ENCODE results near the gene PIGQ.
A peak's percentile ranks its signal among the peaks of the same experiment; 100 is the strongest.

The PIGQ gene

DNA sequence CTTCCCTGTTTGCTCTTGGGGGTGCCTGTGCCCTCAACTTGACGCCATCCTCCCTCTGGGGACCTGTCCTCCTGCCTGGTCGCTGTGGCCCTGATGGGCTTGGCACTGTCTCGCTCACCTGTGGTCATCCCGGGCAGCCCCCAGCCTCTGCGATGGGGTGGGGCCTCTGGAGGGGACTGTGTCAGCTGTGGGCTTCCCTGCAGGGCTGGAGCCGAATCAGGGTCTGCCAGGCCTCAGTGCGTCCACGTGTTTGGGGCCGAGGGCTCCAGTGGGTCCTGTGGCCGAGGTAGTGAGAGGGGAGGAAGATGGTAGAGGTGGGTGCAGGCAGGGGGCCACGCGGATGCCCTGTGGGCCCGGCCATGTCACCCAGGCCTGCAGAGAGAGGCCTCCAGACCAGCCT is 8.0 kb downstream of the PIGQ start:
- Histone ChIP-seq H3K79me2 (ENCODE audit: control insufficient read depth, insufficient read depth, low read length, poor library complexity) (no peaks in the 10 kb centered on the region), H2AFZ (ENCODE audit: insufficient read depth, low read length, poor library complexity) (no peak overlapping the region), H4K91ac (ENCODE audit: low read depth, low read length) (no peak overlapping the region), H3K27ac (ENCODE audit: low read depth, low read length) (no peak overlapping the region), H3K9me3 (ENCODE audit: insufficient read depth, low read depth, low read length) (peaks cover 13% of the 10 kb centered on the region), H3K18ac (ENCODE audit: low read length) (no peak overlapping the region), H3K4me2 (ENCODE audit: low read length) (no peak overlapping the region), H3K14ac (ENCODE audit: low read length) (no peak overlapping the region), H2AK5ac (ENCODE audit: low read length) (no peak overlapping the region), H3K4ac (ENCODE audit: low read depth, low read length) (no peak overlapping the region), H2BK12ac (ENCODE audit: low read length) (no peak overlapping the region), H3K79me1 (ENCODE audit: low read length) (no peaks in the 10 kb centered on the region), H4K12ac (ENCODE audit: low read depth, low read length) (no peak overlapping the region), H4K8ac (ENCODE audit: low read depth, low read length) (no peak overlapping the region), H3K9ac (ENCODE audit: low read length) (no peak overlapping the region), H3K23ac (ENCODE audit: low read length) (no peak overlapping the region), H3K4me3 (ENCODE audit: low read depth, low read length) (no peak overlapping the region), H2BK120ac (ENCODE audit: insufficient read depth, low read length, poor library complexity) (no peak overlapping the region), H3K4me1 (ENCODE audit: control insufficient read depth in 1 of 2, insufficient read depth in 2 of 2, low read length in 2 of 2) (no peaks in the 10 kb centered on the region), H2BK5ac (ENCODE audit: low read depth, low read length, poor library complexity) (no peak overlapping the region), H3K27me3 (ENCODE audit: insufficient read depth, low read length) (no peaks in the 10 kb centered on the region), H3K36me3 (ENCODE audit: control insufficient read depth in 1 of 2, insufficient read depth in 2 of 2, low read length in 2 of 2) (peaks cover 37 to 39% of the 10 kb centered on the region in 2 experiments)
- no CpG with 5 or more reads among the region's 13 CpGs for WGBS (ENCODE audit: extremely low coverage, insufficient coverage, insufficient read length)
- DNase-seq, result no peak

DNA sequence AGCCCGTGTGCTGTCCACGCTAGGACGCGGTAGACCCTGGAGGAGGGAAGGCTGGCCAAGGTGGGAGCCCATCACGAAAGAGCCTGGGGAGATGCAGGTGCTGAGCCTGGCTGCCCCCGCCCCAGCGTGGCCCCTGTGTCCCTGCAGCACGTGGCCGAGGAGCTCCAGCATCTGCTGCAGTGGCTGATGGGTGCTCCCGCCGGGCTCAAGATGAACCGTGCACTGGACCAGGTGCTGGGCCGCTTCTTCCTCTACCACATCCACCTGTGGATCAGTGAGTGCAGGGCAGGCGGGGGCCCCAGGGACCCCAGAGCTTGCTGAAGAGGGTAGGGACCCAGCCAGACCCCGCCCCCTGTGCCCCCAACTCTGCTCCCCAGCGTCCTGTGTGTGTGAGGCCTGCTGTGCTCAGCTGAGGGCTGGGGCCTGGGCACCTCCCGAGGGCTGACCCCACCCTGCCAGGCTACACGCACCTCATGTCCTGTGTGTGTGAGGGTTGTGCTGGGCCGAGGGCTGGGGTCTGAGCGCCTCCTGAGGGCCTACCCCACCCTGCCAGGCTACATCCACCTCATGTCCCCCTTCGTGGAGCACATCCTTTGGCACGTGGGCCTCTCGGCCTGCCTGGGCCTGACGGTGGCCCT is 8.6 kb downstream of the PIGQ start:
- no peaks in the 10 kb centered on the region for H3K79me1 ChIP-seq (ENCODE audit: low read length)
- peaks cover 40 to 44% of the 10 kb centered on the region in 2 experiments for H3K36me3 ChIP-seq (ENCODE audit: control insufficient read depth in 1 of 2, insufficient read depth in 2 of 2, low read length in 2 of 2)
- peak overlapping the region; percentile 25 for H3K4me2 ChIP-seq (ENCODE audit: low read length)
- no peak overlapping the region for H2BK120ac ChIP-seq (ENCODE audit: insufficient read depth, low read length, poor library complexity)
- no peak overlapping the region for H3K9ac ChIP-seq (ENCODE audit: low read length)
- H4K91ac ChIP-seq (ENCODE audit: low read depth, low read length), result no peak overlapping the region
- H3K4me3 ChIP-seq (ENCODE audit: low read depth, low read length), result no peak overlapping the region
- no peak overlapping the region for H2BK5ac ChIP-seq (ENCODE audit: low read depth, low read length, poor library complexity)
- H3K79me2 ChIP-seq (ENCODE audit: control insufficient read depth, insufficient read depth, low read length, poor library complexity), result no peaks in the 10 kb centered on the region
- WGBS (ENCODE audit: extremely low coverage, insufficient coverage, insufficient read length), result no CpG with 5 or more reads among the region's 24 CpGs
- H3K14ac ChIP-seq (ENCODE audit: low read length), result no peak overlapping the region
- no peak overlapping the region for H2BK12ac ChIP-seq (ENCODE audit: low read length)
- no peak overlapping the region for H2AK5ac ChIP-seq (ENCODE audit: low read length)
- H3K4me1 ChIP-seq (ENCODE audit: control insufficient read depth in 1 of 2, insufficient read depth in 2 of 2, low read length in 2 of 2), result no peaks in the 10 kb centered on the region
- no peak overlapping the region for H3K23ac ChIP-seq (ENCODE audit: low read length)
- H2AFZ ChIP-seq (ENCODE audit: insufficient read depth, low read length, poor library complexity), result no peak overlapping the region
- no peak overlapping the region for H3K4ac ChIP-seq (ENCODE audit: low read depth, low read length)
- no peak for DNase-seq
- no peak overlapping the region for H4K8ac ChIP-seq (ENCODE audit: low read depth, low read length)
- peaks cover 15% of the 10 kb centered on the region for H3K9me3 ChIP-seq (ENCODE audit: insufficient read depth, low read depth, low read length)
- H3K18ac ChIP-seq (ENCODE audit: low read length), result no peak overlapping the region
- no peak overlapping the region for H3K27ac ChIP-seq (ENCODE audit: low read depth, low read length)
- H4K12ac ChIP-seq (ENCODE audit: low read depth, low read length), result no peak overlapping the region
- H3K27me3 ChIP-seq (ENCODE audit: insufficient read depth, low read length), result no peaks in the 10 kb centered on the region

DNA sequence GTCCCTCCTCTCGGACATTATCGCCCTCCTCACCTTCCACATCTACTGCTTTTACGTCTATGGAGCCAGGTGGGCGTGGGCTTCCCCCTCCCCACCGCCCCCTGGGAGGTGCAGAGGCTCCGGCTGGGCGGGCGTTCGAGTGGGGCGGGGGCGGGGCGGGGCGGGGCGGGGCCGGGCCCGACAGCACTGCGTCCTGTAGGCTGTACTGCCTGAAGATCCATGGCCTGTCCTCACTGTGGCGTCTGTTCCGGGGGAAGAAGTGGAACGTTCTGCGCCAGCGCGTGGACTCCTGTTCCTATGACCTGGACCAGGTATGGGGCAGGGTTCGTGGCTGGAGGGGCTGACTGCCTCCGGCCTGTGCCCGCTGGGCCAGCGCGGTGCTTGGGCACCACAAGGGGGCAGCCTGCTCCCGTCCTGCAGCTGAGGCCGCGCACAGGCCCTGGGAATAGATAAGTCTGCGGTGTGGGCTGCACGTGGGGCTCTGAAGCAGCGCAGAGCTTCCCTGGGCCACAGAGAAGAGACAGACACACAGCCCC is 9.2 kb downstream of the PIGQ start:
- Histone ChIP-seq H3K79me1 (ENCODE audit: low read length) (no peaks in the 10 kb centered on the region), H4K91ac (ENCODE audit: low read depth, low read length) (no peak overlapping the region), H3K27me3 (ENCODE audit: insufficient read depth, low read length) (no peaks in the 10 kb centered on the region), H2AFZ (ENCODE audit: insufficient read depth, low read length, poor library complexity) (no peak overlapping the region), H3K4ac (ENCODE audit: low read depth, low read length) (no peak overlapping the region), H2BK5ac (ENCODE audit: low read depth, low read length, poor library complexity) (no peak overlapping the region), H3K4me3 (ENCODE audit: low read depth, low read length) (no peak overlapping the region), H3K4me2 (ENCODE audit: low read length) (peak overlapping the region; percentile 70), H3K14ac (ENCODE audit: low read length) (no peak overlapping the region), H2BK120ac (ENCODE audit: insufficient read depth, low read length, poor library complexity) (no peak overlapping the region), H3K9ac (ENCODE audit: low read length) (no peak overlapping the region), H4K8ac (ENCODE audit: low read depth, low read length) (no peak overlapping the region), H3K4me1 (ENCODE audit: control insufficient read depth in 1 of 2, insufficient read depth in 2 of 2, low read length in 2 of 2) (no peaks in the 10 kb centered on the region), H2AK5ac (ENCODE audit: low read length) (no peak overlapping the region), H4K12ac (ENCODE audit: low read depth, low read length) (no peak overlapping the region), H3K23ac (ENCODE audit: low read length) (no peak overlapping the region), H3K36me3 (ENCODE audit: control insufficient read depth in 1 of 2, insufficient read depth in 2 of 2, low read length in 2 of 2) (peaks cover 36 to 40% of the 10 kb centered on the region in 2 experiments), H3K27ac (ENCODE audit: low read depth, low read length) (no peak overlapping the region), H3K18ac (ENCODE audit: low read length) (no peak overlapping the region), H3K79me2 (ENCODE audit: control insufficient read depth, insufficient read depth, low read length, poor library complexity) (no peaks in the 10 kb centered on the region), H2BK12ac (ENCODE audit: low read length) (no peak overlapping the region), H3K9me3 (ENCODE audit: insufficient read depth, low read depth, low read length) (peaks cover 15% of the 10 kb centered on the region)
- WGBS (ENCODE audit: extremely low coverage, insufficient coverage, insufficient read length), result no CpG with 5 or more reads among the region's 34 CpGs
- peak; percentile 80 to 89 for DNase-seq

DNA sequence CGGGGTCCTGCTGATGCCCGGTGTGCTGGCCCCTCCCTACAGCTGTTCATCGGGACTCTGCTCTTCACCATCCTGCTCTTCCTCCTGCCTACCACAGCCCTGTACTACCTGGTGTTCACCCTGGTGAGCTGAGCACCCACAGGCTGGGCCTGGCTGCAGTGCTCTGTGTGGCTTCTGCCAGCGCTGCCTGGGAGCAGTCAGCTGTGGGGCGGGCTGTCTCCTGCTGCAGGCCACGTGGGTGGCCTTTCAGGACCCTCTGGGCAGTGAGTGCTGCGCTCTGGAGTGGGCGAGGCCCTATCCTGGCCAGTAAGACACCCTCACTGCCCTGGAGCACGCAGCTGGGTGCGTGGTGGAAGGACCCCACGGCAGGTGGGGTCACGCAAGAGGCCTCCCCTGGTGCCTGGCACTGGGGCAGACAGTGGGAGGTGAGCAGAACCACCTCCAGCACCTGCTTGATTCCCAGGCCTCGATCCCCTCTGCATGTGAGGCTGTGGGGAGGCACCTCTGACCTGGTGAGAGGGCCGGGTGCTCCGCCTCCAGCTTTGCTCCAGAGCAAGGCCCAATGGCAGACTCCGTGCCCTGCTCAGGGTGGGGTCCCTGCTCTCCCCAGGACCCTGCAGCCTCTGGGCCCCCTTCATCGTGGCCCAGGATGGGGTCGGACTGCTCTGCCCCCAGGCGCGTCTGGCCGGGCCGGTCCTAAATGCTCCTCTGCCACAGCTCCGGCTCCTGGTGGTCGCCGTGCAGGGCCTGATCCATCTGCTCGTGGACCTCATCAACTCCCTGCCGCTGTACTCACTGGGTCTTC is 10.6 kb downstream of the PIGQ start:
- H2BK12ac ChIP-seq (ENCODE audit: low read length), result no peak overlapping the region
- H4K12ac ChIP-seq (ENCODE audit: low read depth, low read length), result no peak overlapping the region
- no peak overlapping the region for H2BK120ac ChIP-seq (ENCODE audit: insufficient read depth, low read length, poor library complexity)
- H3K4me3 ChIP-seq (ENCODE audit: low read depth, low read length), result no peak overlapping the region
- H4K8ac ChIP-seq (ENCODE audit: low read depth, low read length), result no peak overlapping the region
- no peak overlapping the region for H3K27ac ChIP-seq (ENCODE audit: low read depth, low read length)
- no peak overlapping the region for H4K91ac ChIP-seq (ENCODE audit: low read depth, low read length)
- H3K79me2 ChIP-seq (ENCODE audit: control insufficient read depth, insufficient read depth, low read length, poor library complexity), result no peaks in the 10 kb centered on the region
- H2AK5ac ChIP-seq (ENCODE audit: low read length), result no peak overlapping the region
- DNase-seq, result no peak
- H3K79me1 ChIP-seq (ENCODE audit: low read length), result no peaks in the 10 kb centered on the region
- no peak overlapping the region for H3K4me2 ChIP-seq (ENCODE audit: low read length)
- no peak overlapping the region for H3K9ac ChIP-seq (ENCODE audit: low read length)
- no peak overlapping the region for H2BK5ac ChIP-seq (ENCODE audit: low read depth, low read length, poor library complexity)
- H3K27me3 ChIP-seq (ENCODE audit: insufficient read depth, low read length), result no peaks in the 10 kb centered on the region
- H3K18ac ChIP-seq (ENCODE audit: low read length), result no peak overlapping the region
- H3K14ac ChIP-seq (ENCODE audit: low read length), result no peak overlapping the region
- H3K9me3 ChIP-seq (ENCODE audit: insufficient read depth, low read depth, low read length), result peaks cover 15% of the 10 kb centered on the region
- no peak overlapping the region for H2AFZ ChIP-seq (ENCODE audit: insufficient read depth, low read length, poor library complexity)
- H3K4ac ChIP-seq (ENCODE audit: low read depth, low read length), result no peak overlapping the region
- H3K36me3 ChIP-seq (ENCODE audit: control insufficient read depth in 1 of 2, insufficient read depth in 2 of 2, low read length in 2 of 2), result peaks cover 22 to 26% of the 10 kb centered on the region in 2 experiments
- no CpG with 5 or more reads among the region's 27 CpGs for WGBS (ENCODE audit: extremely low coverage, insufficient coverage, insufficient read length)
- H3K4me1 ChIP-seq (ENCODE audit: control insufficient read depth in 1 of 2, insufficient read depth in 2 of 2, low read length in 2 of 2), result no peaks in the 10 kb centered on the region
- H3K23ac ChIP-seq (ENCODE audit: low read length), result no peak overlapping the region

All from trophoblast cell (in vitro differentiated cells and primary cell).